Kidney epithelial cell (primary cell): ENCODE results near the gene QPCT. TPM values are rescaled to one million over a fixed set of nuclear protein-coding genes. Genes with fewer than 3 reads are reported as not detected.

Source experiments
- DNase-seq: peaks from one replicate; pipeline ENCODE4 v3.0.0-alpha.2; 2010; ENCODE audit warnings: low read depth
- H3K27me3 ChIP-seq: 2 replicates; pipeline ENCODE4 v1.6.0; 2011; ENCODE audit warnings: low read length; ENCODE audit not compliant: control insufficient read depth, insufficient read depth
- H3K36me3 ChIP-seq: 2 replicates; pipeline ENCODE4 v1.5.1; 2011; ENCODE audit warnings: low read length; ENCODE audit not compliant: control insufficient read depth, insufficient read depth
- H3K4me3 ChIP-seq: 2 replicates; pipeline ENCODE4 v1.5.1; 2011; ENCODE audit warnings: low read depth, mild to moderate bottlenecking, control low read depth, low read length
- CTCF ChIP-seq: IDR thresholded peaks from 2 replicates; pipeline ENCODE4 v1.5.1; 2011; ENCODE audit warnings: mild to moderate bottlenecking, moderate library complexity, low read length, control low read depth, inconsistent platforms; ENCODE audit not compliant: insufficient read depth, poor library complexity, severe bottlenecking
- total RNA-seq: library from RNA; depleted of rRNA; stranded (reverse); fragments of >200 nt; gene quantifications from 2 replicates; pipeline ENCODE4 v1.2.3, GENCODE V29; 2015

The QPCT gene
- total RNA-seq, 1 donor from 2014 or later, result 35.4 TPM

- DNase-seq, result no peak
- Histone ChIP-seq H3K36me3 (no peaks in the 10 kb centered on the region), H3K27me3 (no peaks in the 10 kb centered on the region), H3K4me3 (no peak overlapping the region)
- no peak for TF ChIP-seq CTCF
Measured at GRCh38 chr2:37326285-37326684, 18.1 kb upstream of the QPCT start.

- no peak overlapping the region for H3K4me3 ChIP-seq
- no peak for DNase-seq
Measured at GRCh38 chr2:37326866-37327634, 17.4 kb upstream of the QPCT start.

GRCh38 chr2:37330681-37331080 lies 13.7 kb upstream of the QPCT start:
- DNase-seq, result no peak
- H3K4me3 ChIP-seq, result no peak overlapping the region
- no peak for TF ChIP-seq CTCF

More at GRCh38 chr2:37326866-37327634, 17.4 kb upstream of the QPCT start:
- H3K36me3 ChIP-seq, result no peaks in the 10 kb centered on the region
- no peak for TF ChIP-seq CTCF
- H3K27me3 ChIP-seq, result no peaks in the 10 kb centered on the region

GRCh38 chr2:37332560-37332959 lies 11.9 kb upstream of the QPCT start:
- DNase-seq, result no peak
- Histone ChIP-seq H3K27me3 (no peaks in the 10 kb centered on the region), H3K4me3 (no peak overlapping the region), H3K36me3 (no peaks in the 10 kb centered on the region)
- TF ChIP-seq CTCF, result no peak

More at GRCh38 chr2:37330681-37331080, 13.7 kb upstream of the QPCT start:
- Histone ChIP-seq H3K36me3 (no peaks in the 10 kb centered on the region), H3K27me3 (no peaks in the 10 kb centered on the region)

- TF ChIP-seq CTCF, result no peak
- Histone ChIP-seq H3K36me3 (no peaks in the 10 kb centered on the region), H3K27me3 (no peaks in the 10 kb centered on the region), H3K4me3 (no peak overlapping the region)
- no peak for DNase-seq
Measured at GRCh38 chr2:37333256-37333655, 11.2 kb upstream of the QPCT start.

GRCh38 chr2:37335604-37336003 lies 8.8 kb upstream of the QPCT start:
- no peaks in the 10 kb centered on the region for H3K27me3 ChIP-seq
- TF ChIP-seq CTCF, result no peak
- no peak overlapping the region for H3K4me3 ChIP-seq
- DNase-seq, result no peak
- H3K36me3 ChIP-seq, result no peaks in the 10 kb centered on the region
